Fibroblast of mammary gland (primary cell): Measurements from ENCODE around the gene TP53BP1.
A peak's percentile ranks its signal among the peaks of the same experiment; 100 is the strongest.

Experiments used
- DNase-seq: peaks from one replicate; pipeline ENCODE4 v3.0.0-alpha.2; 2010; ENCODE audit warnings: low read depth
- H3K4me3 ChIP-seq: 2 replicates; pipeline ENCODE4 v1.5.1; 2011; ENCODE audit warnings: low read depth, mild to moderate bottlenecking, low read length, moderate library complexity; ENCODE audit not compliant: control insufficient read depth
- TF ChIP-seq, protein P1 (sequence below): conservative IDR thresholded peaks from 2 replicates; pipeline ENCODE4 v1.5.1; 2011; ENCODE audit warnings: low read depth, low read length, inconsistent platforms; ENCODE audit not compliant: control insufficient read depth, insufficient read depth

Gene TP53BP1

DNA sequence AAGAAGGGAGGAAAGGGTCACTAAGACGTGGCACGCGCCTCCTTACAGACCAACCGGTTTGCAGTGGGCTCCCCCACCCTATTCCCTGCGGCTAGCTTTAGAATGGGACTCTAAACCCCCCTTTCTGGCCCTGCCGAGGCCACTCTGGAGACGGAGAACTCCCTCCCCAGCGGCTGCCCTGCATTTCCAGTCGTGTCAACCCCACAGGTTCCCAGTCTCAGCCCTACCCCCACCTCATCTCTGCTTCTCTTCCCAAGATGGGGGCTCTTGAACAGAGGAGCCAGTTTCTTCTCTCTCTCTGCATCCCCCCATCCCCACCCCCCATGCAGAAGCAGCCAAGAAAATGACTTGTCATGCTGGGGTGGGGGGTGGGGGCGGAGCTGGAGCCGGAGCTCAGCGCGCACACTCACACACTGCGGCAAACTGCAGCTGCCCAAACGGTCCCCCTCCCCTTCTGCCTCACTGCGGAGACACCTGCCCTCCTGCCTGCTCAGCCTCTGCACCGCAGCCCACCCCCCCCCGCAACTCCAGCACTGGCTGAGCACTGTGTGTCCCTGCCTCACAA, 25.3 kb upstream of the TP53BP1 start:
- TF ChIP-seq, protein P1, sequence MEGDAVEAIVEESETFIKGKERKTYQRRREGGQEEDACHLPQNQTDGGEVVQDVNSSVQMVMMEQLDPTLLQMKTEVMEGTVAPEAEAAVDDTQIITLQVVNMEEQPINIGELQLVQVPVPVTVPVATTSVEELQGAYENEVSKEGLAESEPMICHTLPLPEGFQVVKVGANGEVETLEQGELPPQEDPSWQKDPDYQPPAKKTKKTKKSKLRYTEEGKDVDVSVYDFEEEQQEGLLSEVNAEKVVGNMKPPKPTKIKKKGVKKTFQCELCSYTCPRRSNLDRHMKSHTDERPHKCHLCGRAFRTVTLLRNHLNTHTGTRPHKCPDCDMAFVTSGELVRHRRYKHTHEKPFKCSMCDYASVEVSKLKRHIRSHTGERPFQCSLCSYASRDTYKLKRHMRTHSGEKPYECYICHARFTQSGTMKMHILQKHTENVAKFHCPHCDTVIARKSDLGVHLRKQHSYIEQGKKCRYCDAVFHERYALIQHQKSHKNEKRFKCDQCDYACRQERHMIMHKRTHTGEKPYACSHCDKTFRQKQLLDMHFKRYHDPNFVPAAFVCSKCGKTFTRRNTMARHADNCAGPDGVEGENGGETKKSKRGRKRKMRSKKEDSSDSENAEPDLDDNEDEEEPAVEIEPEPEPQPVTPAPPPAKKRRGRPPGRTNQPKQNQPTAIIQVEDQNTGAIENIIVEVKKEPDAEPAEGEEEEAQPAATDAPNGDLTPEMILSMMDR = no peak
- DNase-seq = no peak
- peak overlapping the region; percentile 85 for H3K4me3 ChIP-seq

DNA sequence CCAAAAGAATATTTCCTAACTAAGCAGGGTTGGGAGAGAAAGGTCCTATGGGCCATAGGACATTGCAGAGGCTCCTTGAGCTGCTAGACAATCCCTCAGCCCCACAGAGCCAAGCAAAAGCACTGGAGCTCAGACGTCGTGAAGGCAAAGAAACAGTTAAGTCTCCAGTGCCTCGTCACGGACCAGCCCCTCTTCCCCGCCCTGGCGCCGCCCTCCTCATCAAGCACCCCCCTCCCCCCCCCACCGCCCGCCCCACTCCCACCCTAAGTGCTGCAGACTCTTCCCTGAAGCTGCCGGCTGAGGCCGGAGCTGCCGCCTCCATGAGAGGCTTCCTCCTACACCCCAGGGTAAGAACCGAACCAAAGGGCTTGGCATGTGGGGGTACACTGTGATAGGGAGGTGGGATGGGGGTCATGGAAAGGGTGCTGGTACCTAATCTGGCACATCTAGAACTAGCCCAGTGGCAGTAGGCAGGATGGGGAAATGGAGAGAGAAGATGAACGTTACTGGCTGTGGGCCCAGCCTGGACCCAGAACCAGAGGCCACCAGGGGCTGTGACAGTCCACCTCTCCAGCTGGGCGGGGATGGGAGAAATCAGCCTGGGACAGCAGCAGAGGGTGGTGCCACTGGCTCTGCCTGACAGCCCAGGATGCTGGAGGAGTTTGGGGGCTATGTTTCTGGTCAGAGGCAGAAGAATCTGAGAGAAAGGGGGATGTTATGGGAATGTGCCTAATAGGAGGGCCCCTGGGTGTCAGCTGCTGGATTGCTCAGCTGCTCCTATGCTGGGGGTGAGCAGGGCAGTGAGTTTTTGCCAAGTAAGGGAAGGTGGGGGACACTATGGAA, 24.6 kb upstream of the TP53BP1 start, which contains the start of gene MAP1A:
MAP1A (plus strand) TSS at position 255 of the 843 bp plus-strand sequence. CDS start 3,866 bp downstream, outside the sequence.
- peak within 1 kb of the TSS; percentile 85 for H3K4me3 ChIP-seq
- TF ChIP-seq, protein P1 = no peak
- peak; percentile 54 for DNase-seq

DNA sequence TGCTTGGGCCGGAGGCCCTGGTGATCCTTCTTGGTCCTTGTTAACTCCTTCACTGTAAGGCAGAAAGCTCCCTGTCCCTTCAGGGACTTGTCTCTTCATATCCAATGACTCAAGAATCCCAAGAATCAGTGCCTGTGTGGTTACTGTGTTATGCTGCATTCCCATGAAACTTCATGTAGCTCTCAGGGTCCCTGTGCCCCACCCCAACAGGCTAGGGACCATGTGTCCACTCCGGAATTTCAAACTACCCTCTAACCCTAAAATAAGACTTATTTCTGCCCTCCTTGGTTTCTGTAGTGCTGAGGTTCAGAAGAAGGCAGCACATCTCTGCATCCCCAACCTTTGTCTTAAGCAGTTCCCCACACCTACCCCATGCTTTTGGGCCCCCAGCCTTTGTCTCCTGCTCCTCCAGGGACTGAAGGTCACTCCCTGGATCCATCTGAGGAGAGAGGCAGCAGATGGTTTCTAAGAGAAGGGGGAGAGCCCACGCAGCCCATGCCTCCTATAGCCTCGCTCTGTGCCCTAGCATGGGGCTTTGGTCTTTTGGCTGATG, 23.9 kb upstream of the TP53BP1 start:
- TF ChIP-seq, protein P1 = no peak

DNA sequence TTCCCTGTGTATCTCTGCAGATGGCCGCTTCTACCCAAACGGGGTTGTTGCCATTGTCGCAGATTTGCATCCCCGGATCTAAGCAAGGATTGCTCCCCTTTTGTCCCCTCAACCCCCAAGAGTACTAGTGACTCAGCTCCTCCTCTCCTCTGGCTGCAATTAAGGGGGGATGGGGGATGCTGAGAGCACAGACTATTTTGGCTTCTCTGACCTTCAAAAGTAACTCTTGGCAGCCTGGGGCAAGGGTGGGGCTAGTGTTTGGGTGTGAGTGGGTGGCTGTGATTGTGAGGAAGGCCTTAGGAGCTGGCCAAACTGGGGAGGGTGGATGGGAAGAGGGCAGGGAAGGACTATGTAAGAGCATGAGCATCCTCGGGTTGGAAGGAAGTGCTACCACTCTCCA, 23.2 kb upstream of the TP53BP1 start:
- TF ChIP-seq, protein P1 = no peak
- DNase-seq = peak; percentile 78
- H3K4me3 ChIP-seq = no peak overlapping the region

More for the DNA sequence above, 23.9 kb upstream of the TP53BP1 start:
- peak overlapping the region; percentile 85 for H3K4me3 ChIP-seq
- peak; percentile 59 for DNase-seq

DNA sequence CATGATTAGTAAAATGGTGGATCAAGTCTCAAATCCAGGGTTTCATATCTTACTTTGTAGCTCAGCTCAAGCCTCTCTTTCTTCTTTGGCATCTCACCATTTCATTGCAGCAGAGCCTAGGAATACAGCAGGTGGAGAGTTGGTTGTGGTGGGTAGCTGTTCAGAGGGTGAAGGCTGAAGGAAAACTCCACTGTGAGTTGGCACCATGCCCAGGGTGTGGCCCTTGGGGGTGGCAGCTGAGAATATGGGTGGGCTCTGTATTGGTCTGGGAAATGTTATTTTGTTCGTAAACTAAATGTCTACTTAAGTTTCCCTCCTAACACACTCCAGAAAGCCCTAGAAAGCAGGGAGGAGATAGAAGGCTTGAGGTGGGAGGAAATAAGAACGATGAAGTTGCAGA, 22.8 kb upstream of the TP53BP1 start:
- no peak overlapping the region for H3K4me3 ChIP-seq

More for the DNA sequence above, 22.8 kb upstream of the TP53BP1 start:
- TF ChIP-seq, protein P1 = no peak
- DNase-seq = no peak
